Fibroblast of skin of abdomen (primary cell): ENCODE results near the gene DNAH17.
A peak's percentile ranks its signal among the peaks of the same experiment; 100 is the strongest.

Source experiments
- DNase-seq: peaks from one replicate; pipeline ENCODE4 v3.0.0-alpha.2; 2013

DNAH17 gene

GRCh38 chr17:78572239-78573205 is 4.7 kb downstream of the DNAH17 start:
- no peak for DNase-seq

GRCh38 chr17:78571329-78571728 is 5.9 kb downstream of the DNAH17 start:
- DNase-seq = no peak

- DNase-seq = peak; percentile 27
These were observed 8.6 kb downstream of the DNAH17 start for GRCh38 chr17:78568494-78569115.

- DNase-seq = no peak
These were observed 9.2 kb downstream of the DNAH17 start for GRCh38 chr17:78567991-78568390.

- no peak for DNase-seq
These were observed 10.2 kb downstream of the DNAH17 start for GRCh38 chr17:78566947-78567346.

GRCh38 chr17:78563189-78564145 is 13.7 kb downstream of the DNAH17 start:
- no peak for DNase-seq

- DNase-seq = no peak
These were observed 14.5 kb downstream of the DNAH17 start for GRCh38 chr17:78562734-78563133.

- no peak for DNase-seq
These were observed 16.0 kb downstream of the DNAH17 start for GRCh38 chr17:78561166-78561565.

GRCh38 chr17:78560731-78561130 is 16.5 kb downstream of the DNAH17 start:
- no peak for DNase-seq

GRCh38 chr17:78559749-78560368 is 17.3 kb downstream of the DNAH17 start:
- no peak for DNase-seq

- DNase-seq = no peak
These were observed 18.2 kb downstream of the DNAH17 start for GRCh38 chr17:78558989-78559388.

- peak; percentile 18 for DNase-seq
These were observed 18.9 kb downstream of the DNAH17 start for GRCh38 chr17:78558181-78558850.

- DNase-seq = peak; percentile 76
These were observed 19.6 kb downstream of the DNAH17 start for GRCh38 chr17:78557598-78558039.

GRCh38 chr17:78556812-78557211 is 20.4 kb downstream of the DNAH17 start:
- DNase-seq = no peak

GRCh38 chr17:78555746-78556401 is 21.3 kb downstream of the DNAH17 start:
- DNase-seq = no peak

GRCh38 chr17:78550464-78550863 is 26.7 kb downstream of the DNAH17 start:
- DNase-seq = no peak

- DNase-seq = no peak
These were observed 28.5 kb downstream of the DNAH17 start for GRCh38 chr17:78548725-78549124.

GRCh38 chr17:78547035-78547434 is 30.2 kb downstream of the DNAH17 start:
- no peak for DNase-seq

GRCh38 chr17:78546476-78546875 is 30.7 kb downstream of the DNAH17 start:
- no peak for DNase-seq

- no peak for DNase-seq
These were observed 32.1 kb downstream of the DNAH17 start for GRCh38 chr17:78544881-78545755.
